Stimulated activated naive CD4-positive, alpha-beta T cell treated with Interleukin-2 at 50 U/mL for 16 hours (primary cell): Measurements from ENCODE around the gene KIAA1671.

Experiments used
- DNase-seq: peaks from one replicate; lab custom pipeline; 2025; lab: John Stamatoyannopoulos, UW

KIAA1671 gene

DNA sequence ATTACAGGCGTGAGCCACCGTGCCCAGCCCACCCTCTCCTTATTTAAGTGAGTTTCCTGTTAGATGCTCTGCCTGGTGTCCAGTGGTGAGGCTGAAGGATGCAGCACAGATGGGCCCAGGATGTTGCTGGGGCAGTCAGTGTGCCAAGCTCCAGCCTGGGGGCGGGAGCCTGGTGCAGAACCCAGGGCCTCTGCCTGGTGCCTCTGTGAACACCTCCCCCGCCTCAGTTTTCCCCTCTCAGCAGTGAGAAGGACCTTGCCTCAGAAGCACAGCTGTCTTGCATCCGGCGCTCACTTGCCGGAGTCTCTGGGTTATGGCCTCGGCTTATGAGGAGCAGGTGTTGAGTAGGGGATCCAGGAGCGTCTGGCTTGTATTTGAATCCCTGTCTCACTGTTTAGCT is 116.2 kb downstream of the KIAA1671 start:
- DNase-seq, result peak; percentile 25

GRCh38 chr22:25069426-25069757 is 116.9 kb downstream of the KIAA1671 start:
- no peak for DNase-seq

- DNase-seq, result no peak
Measured at GRCh38 chr22:25069758-25070481, 117.4 kb downstream of the KIAA1671 start.

DNA sequence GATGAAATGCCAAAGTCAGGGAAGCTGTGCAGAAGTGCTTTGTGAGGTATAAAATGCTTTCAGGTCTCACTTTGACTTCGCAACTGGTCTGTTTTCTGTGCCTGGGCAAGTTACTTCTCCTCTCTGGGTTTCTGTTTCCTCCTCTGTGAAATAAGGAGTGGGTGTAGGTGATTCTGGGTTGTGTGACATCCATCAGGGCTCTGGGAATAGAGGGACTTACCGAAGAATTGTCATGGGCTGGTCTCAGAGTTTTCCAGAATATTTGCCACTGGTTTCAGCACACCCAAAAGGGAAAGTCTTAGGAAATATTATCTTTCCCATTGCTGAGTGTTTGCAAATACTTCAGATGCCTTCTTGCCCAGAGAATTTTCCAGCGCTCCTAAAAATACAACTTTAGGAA is 118.4 kb downstream of the KIAA1671 start:
- DNase-seq, result no peak

DNA sequence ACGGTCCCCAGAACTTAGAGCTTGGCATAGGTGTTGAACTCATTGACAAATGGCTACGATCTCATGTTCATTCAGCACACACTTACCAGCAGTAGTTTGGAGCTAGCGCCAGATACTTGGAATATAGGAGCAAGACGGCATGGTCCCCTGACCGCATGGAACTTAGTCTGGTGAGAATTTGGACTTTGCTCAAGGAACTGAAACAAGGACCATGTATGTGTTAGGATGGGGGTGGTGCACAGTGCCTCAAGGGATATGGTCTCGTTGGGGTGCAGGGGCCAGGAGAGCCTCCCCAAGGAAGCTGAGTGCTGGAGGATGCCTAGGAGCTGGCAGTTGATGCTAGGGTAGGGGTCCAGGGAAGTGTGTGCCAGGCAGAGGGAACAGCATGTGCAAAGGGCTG is 119.2 kb downstream of the KIAA1671 start:
- no peak for DNase-seq

GRCh38 chr22:25072406-25072805 is 119.9 kb downstream of the KIAA1671 start:
- DNase-seq, result no peak

GRCh38 chr22:25076336-25076735 is 123.8 kb downstream of the KIAA1671 start:
- peak; percentile 72 for DNase-seq

DNA sequence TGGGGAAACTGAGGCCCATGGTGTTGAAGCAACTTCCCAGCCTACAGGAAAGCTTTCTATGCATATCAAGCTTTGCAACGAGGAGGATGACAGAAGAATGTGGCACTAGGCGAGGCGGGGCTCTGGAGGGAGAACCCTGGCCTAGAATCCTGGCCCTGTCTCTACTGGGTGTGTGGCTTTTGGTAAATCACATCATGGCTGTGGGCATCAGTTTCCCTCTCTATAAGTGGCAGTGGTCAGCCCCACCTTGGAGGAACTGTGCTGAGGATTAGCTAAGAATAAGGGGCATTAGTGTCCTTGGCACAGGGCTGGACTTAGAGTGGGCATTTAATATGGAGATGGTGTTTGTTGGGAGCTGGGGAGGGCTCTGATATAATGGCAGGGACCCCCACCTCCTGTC is 124.5 kb downstream of the KIAA1671 start:
- DNase-seq, result no peak

DNA sequence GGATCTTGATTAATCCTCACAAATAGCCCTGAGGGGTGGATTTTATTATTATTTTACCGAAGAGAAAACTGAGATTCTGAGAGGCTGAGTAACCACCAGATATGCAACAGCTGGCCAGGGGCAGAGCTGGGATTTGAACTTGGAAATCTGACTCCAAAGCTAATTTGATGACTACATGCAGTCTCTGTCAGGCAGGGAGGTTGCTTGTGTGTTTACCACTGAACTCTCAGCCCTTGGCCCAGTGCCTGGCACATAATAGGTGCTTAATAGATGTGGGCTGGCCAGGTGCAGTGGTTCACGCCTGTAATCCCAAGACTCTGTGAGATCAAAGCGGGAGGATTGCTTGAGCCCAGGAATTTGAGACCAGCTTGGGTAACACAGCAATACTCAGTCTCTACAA is 125.4 kb downstream of the KIAA1671 start:
- DNase-seq, result no peak

DNA sequence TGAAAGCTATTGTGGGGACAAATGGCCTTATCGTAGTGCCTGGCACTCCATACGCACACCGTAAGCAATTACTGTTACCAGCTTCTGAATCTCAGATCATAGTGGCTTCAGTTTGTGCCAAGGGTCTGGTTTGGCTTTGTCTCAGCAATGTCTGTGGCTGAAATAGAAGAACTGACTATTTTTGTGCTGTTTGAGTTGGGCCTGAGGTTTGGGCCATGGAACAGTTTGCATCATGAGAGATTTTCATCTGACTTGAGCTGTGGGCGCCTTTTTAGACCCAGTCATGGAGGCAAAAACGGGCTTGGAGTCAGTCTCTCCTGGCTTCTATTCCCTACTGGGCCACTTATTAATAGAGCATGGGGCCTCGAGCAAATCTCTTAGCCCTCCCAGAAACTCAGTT is 126.1 kb downstream of the KIAA1671 start:
- no peak for DNase-seq

DNA sequence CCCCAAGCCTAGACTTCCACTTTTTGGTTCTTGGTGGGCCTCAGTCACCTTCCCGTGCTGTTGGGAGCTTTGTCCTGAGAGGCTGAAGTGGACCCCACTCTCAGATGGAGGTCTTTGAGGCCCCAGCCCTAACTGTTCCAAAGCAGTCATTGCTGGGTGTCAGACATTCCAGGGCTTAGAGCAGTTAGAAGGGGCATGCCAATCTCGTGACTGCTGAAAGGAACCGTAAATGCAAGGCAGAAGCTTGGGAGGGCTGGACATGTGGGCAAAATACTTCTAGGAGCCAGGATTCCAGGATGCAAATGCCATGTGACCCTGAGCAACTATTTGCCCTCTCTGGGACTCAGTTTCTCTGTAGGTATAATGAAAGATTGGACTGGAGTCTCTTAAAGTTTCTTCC is 128.3 kb downstream of the KIAA1671 start:
- DNase-seq, result no peak

DNA sequence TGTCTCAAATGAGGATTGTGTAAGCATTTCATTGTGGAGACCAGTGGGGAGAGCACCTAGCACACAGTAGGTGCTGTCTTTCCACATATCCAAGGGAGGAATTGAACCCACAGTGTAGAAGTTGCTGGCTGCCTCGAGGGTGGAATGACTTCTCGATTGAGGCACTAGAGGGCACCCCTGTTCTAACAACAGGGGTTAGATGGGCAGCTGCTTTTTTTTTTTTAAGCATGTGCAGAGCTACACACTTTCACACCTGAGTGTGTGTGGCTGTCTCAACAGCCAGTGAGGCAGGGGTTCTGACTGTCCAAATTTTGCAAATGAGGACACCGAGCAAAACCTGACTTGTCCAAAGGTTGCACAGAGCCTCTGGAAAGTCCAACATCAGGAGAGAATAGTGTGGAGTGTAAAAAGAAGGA is 128.9 kb downstream of the KIAA1671 start:
- DNase-seq, result peak; percentile 26

GRCh38 chr22:25082096-25082495 is 129.6 kb downstream of the KIAA1671 start:
- no peak for DNase-seq

GRCh38 chr22:25083056-25083806 is 130.7 kb downstream of the KIAA1671 start:
- DNase-seq, result no peak

GRCh38 chr22:25083807-25084200 is 131.3 kb downstream of the KIAA1671 start:
- no peak for DNase-seq

- DNase-seq, result no peak
Measured at GRCh38 chr22:25084405-25085107, 132.0 kb downstream of the KIAA1671 start.

DNA sequence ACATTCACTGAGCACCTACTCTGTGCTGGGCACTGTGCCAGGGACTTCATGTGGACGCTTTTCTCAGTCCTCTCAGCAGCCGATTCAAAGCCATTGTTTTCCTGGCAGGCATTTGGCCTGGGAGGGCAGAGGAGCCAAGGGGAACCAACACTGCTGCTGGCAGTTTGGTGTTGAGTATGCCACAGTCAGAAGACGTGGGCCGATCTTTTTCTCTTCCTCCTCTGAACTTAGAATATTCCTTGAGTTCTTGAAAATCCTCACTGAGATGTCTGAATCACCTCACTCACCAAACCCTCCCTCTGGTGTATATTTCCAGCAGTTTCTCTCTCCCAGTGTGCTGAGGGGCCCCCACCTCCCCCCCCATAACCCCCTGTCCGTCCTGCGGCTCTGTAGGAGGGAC is 132.6 kb downstream of the KIAA1671 start:
- no peak for DNase-seq

DNA sequence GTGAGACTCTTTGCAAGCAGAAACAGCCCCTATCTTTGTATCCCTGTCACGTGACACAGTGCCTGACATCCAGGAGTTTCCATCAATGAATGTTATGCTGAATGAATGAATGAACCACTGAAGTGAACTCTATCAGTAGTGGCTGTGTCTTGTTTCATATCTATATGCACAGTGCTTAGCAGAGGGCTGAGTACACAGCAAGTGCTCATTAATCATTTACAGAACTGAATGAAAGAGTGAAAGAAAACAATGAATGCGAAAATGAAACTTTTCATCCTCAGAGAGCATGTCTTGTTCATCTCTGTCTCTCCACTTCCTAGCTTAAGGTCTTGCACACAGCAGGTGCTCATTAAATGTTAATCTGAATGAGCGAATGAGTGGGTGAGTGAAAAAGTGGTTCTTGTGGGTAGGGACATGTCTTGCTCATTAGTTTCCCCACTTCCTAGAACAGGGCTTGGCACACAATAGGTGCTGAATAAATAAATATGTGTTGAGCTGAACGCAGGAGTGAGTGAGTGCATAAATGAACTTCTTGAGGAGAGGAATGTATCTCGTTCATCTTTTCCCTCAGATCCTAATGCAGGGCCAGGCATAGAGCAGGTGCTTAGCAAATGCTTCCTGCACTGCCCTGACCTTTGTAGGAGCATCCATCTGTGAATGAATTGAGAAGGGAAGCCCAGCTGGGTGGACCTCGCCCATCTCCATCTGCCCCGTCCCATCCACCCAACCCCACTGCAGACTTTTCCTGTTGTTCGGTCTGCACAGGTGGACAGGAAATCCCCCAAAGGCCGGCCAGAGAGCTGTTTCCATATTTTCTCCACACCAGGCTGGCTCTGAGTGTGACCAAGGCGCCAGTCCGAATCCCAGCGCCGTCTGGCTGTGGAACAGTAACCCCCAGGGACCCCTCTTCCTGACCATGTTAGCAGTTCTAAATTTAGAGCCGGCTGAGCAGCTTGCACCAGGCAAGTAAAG is 133.7 kb downstream of the KIAA1671 start:
- no peak for DNase-seq

- DNase-seq, result no peak
Measured at GRCh38 chr22:25086902-25087282, 134.4 kb downstream of the KIAA1671 start.

GRCh38 chr22:25090225-25090890 is 137.8 kb downstream of the KIAA1671 start:
- no peak for DNase-seq

GRCh38 chr22:25091458-25091857 is 138.9 kb downstream of the KIAA1671 start:
- DNase-seq, result no peak
